Choroid plexus epithelial cell (primary cell): ENCODE measurements around the gene TSPAN16.

Experiments used
- DNase-seq: peaks from one replicate; pipeline ENCODE4 v3.0.0-alpha.2; 2010; ENCODE audit warnings: low read depth
- H3K4me3 ChIP-seq: 2 replicates; pipeline ENCODE4 v1.5.1; 2011; ENCODE audit warnings: low read depth, mild to moderate bottlenecking, control low read depth, low read length, moderate library complexity
- TF ChIP-seq, protein P1 (sequence below): conservative IDR thresholded peaks from 2 replicates; pipeline ENCODE4 v1.5.1; 2011; ENCODE audit warnings: low read depth, mild to moderate bottlenecking, control low read depth, inconsistent platforms, low read length, moderate library complexity

The TSPAN16 gene

DNA sequence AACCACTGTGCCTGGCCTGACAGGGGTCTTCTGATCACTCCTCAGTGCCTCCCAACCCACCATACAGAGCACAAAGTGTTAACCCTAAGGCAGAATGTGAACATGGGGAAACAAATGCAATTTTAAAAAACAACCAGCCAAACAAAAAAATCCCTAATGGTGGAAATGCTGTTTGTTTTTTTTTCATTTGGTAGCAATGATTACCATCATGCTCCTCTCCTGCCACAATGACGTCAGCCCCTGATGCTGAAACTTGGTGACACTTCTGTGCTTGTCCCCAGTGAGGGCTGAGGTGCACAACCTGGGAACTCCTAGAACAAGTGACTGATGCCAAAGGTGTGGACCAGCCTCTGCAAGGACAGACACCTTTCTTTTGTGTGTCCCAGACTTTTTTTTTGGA, 4.0 kb upstream of the TSPAN16 start:
- no peak overlapping the region for H3K4me3 ChIP-seq
- TF ChIP-seq, protein P1, sequence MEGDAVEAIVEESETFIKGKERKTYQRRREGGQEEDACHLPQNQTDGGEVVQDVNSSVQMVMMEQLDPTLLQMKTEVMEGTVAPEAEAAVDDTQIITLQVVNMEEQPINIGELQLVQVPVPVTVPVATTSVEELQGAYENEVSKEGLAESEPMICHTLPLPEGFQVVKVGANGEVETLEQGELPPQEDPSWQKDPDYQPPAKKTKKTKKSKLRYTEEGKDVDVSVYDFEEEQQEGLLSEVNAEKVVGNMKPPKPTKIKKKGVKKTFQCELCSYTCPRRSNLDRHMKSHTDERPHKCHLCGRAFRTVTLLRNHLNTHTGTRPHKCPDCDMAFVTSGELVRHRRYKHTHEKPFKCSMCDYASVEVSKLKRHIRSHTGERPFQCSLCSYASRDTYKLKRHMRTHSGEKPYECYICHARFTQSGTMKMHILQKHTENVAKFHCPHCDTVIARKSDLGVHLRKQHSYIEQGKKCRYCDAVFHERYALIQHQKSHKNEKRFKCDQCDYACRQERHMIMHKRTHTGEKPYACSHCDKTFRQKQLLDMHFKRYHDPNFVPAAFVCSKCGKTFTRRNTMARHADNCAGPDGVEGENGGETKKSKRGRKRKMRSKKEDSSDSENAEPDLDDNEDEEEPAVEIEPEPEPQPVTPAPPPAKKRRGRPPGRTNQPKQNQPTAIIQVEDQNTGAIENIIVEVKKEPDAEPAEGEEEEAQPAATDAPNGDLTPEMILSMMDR, result no peak
- DNase-seq, result no peak

DNA sequence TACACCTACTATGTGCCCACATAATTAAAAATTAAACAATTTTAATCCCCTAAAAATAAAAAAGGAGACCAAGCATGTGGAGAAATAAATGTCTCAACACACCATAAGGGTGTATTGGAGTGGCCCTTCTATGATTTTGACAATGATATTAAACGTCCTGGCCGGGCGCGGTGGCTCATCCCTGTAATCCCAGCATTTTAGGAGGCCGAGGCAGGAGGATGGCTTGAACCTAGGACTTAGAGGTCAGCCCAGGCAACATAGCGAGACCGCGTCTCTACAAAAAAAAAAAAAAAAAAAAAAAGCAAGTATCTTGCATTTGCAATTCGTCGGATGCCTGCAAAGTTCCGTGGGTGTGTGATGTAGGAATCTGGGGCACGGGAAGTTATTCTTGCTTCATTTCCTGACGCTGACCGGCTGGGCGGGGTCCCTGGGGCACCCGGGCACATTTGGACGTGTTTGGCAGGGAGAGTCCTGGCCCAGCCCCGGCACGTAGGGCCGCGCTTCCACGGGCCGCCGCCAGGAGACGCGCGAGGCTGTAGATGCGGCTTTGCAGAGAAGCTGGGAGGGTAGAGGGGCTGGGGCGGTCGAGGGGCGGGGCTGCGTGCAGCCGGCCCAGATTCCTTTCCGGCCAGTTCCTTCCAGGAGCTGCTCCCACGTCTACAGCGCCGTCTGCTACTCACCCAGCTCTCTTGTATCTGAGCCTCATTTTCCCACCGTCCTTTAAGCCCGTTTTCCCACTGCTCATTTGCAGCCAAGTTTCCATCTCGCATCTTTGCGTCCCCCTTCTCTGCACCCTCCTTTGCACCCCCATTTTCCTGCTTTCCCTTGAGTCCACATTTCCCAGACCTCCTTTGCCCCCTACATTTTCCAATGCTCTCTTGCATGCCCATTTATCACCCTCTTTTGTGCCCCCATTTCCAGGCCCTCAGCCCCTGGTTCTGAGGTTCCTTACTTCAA, 2.2 kb upstream of the TSPAN16 start:
- peak; percentile 92 for DNase-seq
- H3K4me3 ChIP-seq, result peak overlapping the region; percentile 34
- TF ChIP-seq, protein P1, result peak; percentile 90

DNA sequence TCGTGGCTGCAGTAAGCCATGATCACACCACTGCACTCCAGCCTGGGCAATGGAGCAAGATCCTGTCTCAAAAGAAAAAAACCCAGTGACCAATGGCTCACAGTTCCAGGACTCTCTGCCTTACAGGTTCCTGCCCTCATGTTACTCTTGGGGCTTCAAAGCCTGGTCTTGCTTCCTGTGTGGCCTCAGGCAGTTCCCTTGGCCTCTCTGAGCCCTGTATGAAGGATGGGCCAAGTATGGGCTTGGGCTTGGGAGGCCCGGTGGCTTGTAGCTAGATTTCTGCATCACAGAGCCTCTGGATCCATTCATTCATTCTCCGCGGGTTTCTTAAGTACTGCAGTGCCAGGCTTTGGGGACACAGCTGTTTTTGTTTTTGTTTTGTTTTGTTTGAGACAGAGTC, 780 bp upstream of the TSPAN16 start:
- H3K4me3 ChIP-seq, result no peak overlapping the region
- no peak for DNase-seq
- TF ChIP-seq, protein P1, result no peak

DNA sequence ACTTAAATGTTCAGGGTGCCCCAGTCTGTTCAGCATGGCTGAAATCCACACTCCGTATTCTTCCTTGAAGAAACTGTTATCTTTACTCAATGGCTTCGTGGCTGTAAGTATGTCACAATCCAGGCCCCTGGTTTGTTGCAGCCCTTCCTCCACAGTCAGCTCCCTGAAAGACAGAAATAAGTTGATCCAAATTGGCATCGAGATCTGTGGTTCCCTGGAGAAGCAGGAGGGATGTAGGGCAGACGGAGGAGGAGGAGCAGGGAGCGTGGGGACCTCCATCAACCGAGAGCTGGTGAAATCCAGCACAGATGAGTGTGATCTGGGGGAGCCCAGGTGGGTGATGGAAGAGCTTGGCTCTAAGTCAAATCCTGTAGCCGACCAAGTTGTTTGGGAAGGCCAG, 304 bp downstream of the TSPAN16 start:
- TF ChIP-seq, protein P1, result no peak
- no peak for DNase-seq
- no peak overlapping the region for H3K4me3 ChIP-seq

DNA sequence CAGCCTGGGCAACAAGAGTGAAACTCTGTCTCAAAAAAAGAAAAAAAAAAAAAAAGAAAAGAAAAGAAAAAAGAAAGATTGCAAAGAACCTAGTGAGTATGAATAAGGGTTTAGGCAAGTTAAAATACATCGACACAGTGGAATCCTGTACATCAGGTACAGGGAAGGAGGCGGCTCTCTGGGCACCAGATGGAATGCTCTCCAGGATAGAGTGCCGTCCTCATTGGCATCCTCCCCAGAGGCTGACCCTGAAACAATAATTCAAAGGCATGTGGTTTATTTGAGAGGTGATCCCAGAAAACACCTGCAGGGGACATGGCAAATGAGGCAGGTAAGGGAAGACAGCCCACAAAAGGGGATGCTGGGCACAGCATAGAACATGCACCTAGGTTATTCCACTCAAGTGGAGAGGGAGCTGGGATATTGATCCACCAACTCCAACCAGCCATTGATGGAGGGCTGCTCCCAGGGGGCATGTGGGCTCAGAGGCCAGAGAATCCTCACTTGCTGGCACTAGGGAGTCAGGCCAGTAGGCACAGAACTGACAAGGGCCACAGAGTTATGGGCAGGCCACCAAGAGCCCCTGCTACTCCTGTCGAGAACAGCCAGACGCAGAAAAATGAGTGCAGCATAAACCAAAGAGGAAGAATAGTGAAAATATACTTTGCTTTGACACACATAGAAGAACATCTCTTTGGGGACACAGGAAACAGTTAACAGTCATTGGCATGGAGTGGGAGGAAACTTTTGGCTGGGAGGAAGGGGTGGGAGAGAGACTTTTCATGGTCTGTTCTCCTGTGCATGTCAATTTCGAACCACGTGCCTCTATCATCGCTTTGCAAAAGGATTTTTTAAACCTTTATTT, 4.2 kb downstream of the TSPAN16 start:
- TF ChIP-seq, protein P1, result no peak
- DNase-seq, result no peak
- H3K4me3 ChIP-seq, result no peak overlapping the region

DNA sequence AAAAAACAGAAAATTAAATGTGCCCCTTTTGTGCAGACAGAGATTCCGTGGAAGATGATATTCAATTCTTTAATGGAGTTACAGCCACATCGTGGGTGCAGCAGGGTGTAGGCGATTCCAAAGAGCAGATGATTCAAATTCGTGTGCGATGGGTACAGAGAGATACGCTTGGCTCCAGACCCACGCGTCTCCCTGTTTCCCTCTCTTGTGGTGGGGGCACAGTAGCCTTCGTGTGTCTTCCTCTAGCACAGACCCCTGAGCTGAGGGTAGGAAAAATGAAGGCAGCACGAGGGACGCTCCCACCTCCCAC, 4.8 kb downstream of the TSPAN16 start:
- TF ChIP-seq, protein P1, result no peak
- DNase-seq, result no peak
- no peak overlapping the region for H3K4me3 ChIP-seq

DNA sequence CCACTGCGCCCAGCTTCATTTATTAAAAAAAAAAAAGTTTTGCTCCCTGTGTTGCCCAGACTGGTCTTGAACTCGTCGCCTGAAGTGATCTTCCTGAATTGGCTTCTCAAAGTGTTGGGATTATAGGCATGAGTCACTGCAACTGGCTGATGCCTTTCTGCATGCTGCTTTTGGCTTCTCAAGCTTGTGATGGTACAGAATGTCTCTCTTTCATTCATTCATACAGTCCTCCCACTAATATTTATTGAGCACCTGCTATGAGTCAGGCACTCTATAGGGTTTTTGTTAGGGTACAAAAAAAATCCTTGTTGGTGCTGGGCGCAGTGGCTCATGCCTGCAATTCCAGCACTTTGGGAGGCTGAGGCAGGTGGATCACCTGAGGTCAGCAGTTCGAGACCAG, 9.0 kb downstream of the TSPAN16 start:
- no peak for DNase-seq
- H3K4me3 ChIP-seq, result no peak overlapping the region
- TF ChIP-seq, protein P1, result no peak
